CD1c-positive myeloid dendritic cell (primary cell): Measurements from ENCODE around the gene PAPOLA.
A peak's percentile ranks its signal among the peaks of the same experiment; 100 is the strongest.
"Not testable (repeated sequence)": the region's sequence is repeated elsewhere in the genome, so short reads cannot be mapped to it uniquely, and the experiment has no call there.

Experiments used
- DNase-seq: peaks from one replicate; pipeline ENCODE4 v3.0.0-alpha.2; 2016; ENCODE audit errors: extremely low spot score

The PAPOLA gene

DNA sequence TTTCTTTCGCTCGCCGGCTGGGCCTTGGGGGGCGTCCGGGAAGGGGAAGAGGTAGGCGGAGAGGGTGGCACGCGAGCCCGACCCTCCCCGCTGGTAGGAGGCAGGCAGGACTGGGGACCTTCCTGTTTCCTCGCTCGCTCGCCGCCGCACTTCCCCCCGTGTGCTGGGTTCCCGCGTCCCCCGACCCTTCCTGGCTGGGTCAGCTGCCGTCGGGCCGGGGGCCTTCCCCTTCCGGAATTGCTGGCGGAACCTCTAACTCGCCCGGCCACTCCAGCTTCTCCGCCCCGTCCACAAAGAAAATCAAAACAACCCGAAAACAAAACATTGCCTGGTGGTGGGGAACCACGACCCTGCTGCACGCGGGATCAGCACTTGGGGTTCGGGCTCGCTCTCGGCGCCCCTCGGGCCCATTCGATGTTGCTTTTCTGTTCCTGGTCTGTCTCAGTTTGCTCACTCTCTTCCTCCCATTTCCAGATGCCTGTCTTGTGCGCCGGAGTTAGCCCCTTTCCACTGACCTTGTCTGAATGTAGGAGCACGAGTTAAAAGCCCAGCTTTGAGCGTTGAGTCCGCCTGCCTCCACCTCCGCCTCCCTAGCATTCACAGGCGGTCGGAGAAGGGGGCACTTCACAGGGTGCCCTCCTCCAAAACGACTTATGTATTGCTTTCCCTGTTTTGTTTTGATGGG lies 581 bp downstream of the PAPOLA start:
- peak; percentile 87 for DNase-seq

- no peak for DNase-seq
Observed at GRCh38 chr14:96503306-96503679, 1.1 kb downstream of the PAPOLA start.

GRCh38 chr14:96504353-96504752 lies 2.2 kb downstream of the PAPOLA start:
- DNase-seq, result not testable (repeated sequence)

DNA sequence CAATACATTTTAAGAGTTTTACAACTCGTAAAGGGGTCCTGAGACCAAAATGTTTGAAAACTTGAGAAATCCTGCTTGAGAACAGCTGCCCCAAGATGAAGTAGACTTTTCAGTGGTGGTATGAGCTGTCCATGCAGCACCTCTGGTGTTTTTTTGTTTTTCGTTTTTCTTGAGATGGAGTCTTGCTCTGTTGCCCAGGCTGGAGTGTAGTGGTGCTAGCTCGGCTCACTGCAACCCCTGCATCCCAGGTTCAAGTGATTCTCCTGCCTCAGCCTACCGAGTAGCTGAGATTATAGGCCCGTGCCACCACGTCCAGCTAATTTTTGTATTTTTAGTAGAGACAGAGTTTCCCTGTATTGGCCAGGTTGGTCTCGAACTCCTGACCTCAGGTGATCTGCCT lies 5.5 kb downstream of the PAPOLA start:
- no peak for DNase-seq

GRCh38 chr14:96508900-96509299 lies 6.7 kb downstream of the PAPOLA start:
- no peak for DNase-seq

- no peak for DNase-seq
Observed at GRCh38 chr14:96509457-96510090, 7.4 kb downstream of the PAPOLA start.

DNA sequence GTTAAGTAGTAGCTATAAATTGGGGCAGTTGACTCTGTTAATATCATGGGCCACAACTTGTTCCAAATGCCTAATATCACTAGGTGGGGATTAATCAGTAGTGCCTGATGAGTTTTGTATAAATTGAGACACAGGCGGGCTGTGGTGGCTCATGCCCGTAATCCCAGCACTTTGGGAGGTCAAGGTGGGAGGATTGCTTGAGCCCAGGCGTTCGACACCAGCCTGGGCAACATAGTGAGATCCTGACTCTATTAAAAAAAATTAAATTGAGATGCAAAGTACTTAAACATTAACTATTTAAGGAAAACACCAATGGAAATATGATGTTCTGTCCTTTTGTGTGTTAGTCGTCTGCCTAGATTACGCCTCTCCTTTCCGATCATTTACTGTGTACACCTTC lies 9.0 kb downstream of the PAPOLA start:
- DNase-seq, result no peak

DNA sequence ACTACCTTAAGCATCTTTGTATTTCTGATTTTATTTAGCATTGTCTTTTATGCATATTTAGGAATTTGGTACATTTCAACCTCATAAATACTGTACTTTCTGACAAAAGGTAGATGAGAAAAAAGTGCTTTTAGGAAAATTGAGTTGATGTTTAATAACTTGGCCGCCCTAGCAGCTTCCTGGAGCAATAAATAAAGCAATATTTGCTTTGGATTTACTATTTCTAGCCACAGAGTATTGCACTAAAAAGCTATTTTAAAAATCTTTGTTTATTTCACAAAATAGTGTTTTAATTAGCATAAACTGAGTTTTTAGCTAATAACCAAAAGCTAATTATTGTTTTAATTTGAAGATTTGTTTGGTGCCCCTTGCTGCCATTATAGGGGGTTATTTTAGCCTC lies 9.5 kb downstream of the PAPOLA start:
- no peak for DNase-seq

GRCh38 chr14:96512122-96512521 lies 9.9 kb downstream of the PAPOLA start:
- DNase-seq, result no peak

GRCh38 chr14:96512602-96513397 lies 10.6 kb downstream of the PAPOLA start:
- no peak for DNase-seq

DNA sequence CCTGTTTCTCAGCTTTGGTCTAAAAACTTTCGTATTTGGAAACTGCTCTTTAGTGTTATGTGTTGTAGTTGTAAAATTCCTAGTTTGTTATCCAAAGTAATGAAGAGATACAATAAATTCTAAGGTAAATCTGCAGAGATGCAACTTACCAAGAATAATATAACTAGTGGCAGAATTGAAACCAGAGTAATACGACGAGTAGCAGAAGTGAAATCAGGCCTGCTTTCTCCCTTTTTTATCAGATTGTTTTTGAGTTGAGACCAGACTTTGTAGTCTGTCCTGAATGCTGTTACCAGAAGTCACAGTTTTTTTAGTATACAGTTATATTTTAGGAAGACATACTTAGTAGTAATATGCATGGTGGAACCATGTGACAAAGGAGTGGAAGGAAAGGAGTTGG lies 12.5 kb downstream of the PAPOLA start:
- no peak for DNase-seq

GRCh38 chr14:96515731-96516130 lies 13.5 kb downstream of the PAPOLA start:
- no peak for DNase-seq

DNA sequence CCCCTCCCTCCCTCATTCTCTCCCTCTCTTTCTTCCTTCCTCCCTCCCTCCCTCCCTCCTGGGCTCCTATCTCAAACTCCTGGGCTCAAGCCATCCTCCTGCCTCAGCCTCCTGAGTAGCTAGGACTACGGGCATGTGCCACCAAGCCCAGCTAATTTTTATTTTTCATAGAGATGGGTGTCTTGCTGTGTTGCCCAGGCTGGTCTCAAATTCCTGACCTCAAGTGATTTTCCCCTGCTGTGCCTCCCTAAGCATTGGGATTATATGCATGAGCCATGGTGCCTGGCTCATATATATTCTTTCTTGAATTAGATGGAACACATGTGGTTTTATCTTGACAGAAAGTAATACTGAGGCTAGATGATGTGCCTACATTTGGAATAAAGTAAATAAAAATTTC lies 14.2 kb downstream of the PAPOLA start:
- DNase-seq, result no peak

DNA sequence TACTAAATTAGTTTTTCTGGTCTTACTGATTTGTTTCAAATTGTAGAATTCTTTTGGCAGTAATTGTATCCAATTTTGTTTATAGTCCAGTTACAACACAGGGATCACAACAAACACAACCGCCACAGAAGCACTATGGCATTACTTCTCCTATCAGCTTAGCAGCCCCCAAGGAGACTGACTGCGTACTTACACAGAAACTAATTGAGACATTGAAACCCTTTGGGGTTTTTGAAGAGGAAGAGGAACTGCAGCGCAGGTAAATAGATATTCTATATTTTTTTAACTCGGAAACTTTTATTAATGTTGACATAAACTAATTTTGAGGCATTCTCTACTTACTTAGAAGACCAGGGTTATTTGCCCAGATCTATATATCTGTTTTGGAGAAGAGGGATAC lies 17.8 kb downstream of the PAPOLA start:
- no peak for DNase-seq

- no peak for DNase-seq
Observed at GRCh38 chr14:96525452-96525851, 23.3 kb downstream of the PAPOLA start.

GRCh38 chr14:96532632-96533031 lies 30.4 kb downstream of the PAPOLA start:
- no peak for DNase-seq

GRCh38 chr14:96536807-96537206 lies 34.6 kb downstream of the PAPOLA start:
- DNase-seq, result no peak

GRCh38 chr14:96538097-96538989 lies 36.2 kb downstream of the PAPOLA start:
- no peak for DNase-seq

- DNase-seq, result no peak
Observed at GRCh38 chr14:96538990-96539317, 36.8 kb downstream of the PAPOLA start.

- DNase-seq, result no peak
Observed at GRCh38 chr14:96554315-96554910, 52.2 kb downstream of the PAPOLA start.

- no peak for DNase-seq
Observed at GRCh38 chr14:96559571-96559970, 57.4 kb downstream of the PAPOLA start.

DNA sequence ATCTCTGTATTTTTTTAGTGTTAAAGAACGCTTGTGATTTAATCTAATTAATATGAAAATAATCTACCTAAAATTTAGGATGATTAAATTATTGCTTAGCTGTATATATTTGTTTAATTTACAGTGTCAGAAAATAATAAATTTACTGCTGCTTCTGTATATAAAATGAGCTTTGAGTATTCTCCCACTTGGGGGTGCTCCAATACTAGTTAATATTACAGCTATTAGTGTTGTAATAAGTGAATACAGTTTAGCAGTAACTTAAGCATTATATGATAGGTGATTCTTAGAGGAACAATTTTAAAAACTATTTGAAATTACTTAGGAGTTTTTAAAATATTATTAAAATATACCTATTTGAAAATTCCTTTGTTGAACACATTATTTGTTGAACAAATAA lies 62.2 kb downstream of the PAPOLA start:
- no peak for DNase-seq
